ENCODE data around the gene ITIH3. TPM values are rescaled to one million over a fixed set of nuclear protein-coding genes. Genes with fewer than 3 reads are reported as not detected.

ITIH3 gene
- total RNA-seq, 4 donors from 2014 or later = 0.27 to 1.6 TPM; not detected in 2

GRCh38 chr3:52783211-52783555 lies 11.4 kb upstream of the ITIH3 start:
- Histone ChIP-seq H3K4me1 (no peaks in the 10 kb centered on the region), H3K27me3 (no peaks in the 10 kb centered on the region), H3K36me3 (no peaks in the 10 kb centered on the region), H3K4me3 (no peak overlapping the region), H3K9me3 (no peaks in the 10 kb centered on the region), H3K27ac (no peak overlapping the region)
- TF ChIP-seq, protein P1, sequence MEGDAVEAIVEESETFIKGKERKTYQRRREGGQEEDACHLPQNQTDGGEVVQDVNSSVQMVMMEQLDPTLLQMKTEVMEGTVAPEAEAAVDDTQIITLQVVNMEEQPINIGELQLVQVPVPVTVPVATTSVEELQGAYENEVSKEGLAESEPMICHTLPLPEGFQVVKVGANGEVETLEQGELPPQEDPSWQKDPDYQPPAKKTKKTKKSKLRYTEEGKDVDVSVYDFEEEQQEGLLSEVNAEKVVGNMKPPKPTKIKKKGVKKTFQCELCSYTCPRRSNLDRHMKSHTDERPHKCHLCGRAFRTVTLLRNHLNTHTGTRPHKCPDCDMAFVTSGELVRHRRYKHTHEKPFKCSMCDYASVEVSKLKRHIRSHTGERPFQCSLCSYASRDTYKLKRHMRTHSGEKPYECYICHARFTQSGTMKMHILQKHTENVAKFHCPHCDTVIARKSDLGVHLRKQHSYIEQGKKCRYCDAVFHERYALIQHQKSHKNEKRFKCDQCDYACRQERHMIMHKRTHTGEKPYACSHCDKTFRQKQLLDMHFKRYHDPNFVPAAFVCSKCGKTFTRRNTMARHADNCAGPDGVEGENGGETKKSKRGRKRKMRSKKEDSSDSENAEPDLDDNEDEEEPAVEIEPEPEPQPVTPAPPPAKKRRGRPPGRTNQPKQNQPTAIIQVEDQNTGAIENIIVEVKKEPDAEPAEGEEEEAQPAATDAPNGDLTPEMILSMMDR (IDR thresholded peaks at IDR 0.05) = no peak
- TF ChIP-seq POLR2A (IDR thresholded peaks at IDR 0.05) (no peak), EP300 (IDR thresholded peaks at IDR 0.05; ENCODE audit: low read depth) (no peak), POLR2AphosphoS5 (IDR thresholded peaks at IDR 0.05) (no peak)
- in situ Hi-C loops (cut with MboI; ENCODE audit: low pct_ligation_motif_present in 1 of 4, low pct_unique_long_range_greater_than_20kb in 1 of 4, low sequenced_read_pairs in 3 of 4) (no loop called here), intact Hi-C loops (cut with DNase I; ENCODE audit: low total_unique reads) (no loop called here)
- 69% methylated on average over 3 of the region's 3 CpGs; no CpG with 5 or more reads in 1 of the 2 donors for WGBS, 2 donors (ENCODE audit: low coverage in 1 of 2)
- peak; percentile 4 for DNase-seq

DNA sequence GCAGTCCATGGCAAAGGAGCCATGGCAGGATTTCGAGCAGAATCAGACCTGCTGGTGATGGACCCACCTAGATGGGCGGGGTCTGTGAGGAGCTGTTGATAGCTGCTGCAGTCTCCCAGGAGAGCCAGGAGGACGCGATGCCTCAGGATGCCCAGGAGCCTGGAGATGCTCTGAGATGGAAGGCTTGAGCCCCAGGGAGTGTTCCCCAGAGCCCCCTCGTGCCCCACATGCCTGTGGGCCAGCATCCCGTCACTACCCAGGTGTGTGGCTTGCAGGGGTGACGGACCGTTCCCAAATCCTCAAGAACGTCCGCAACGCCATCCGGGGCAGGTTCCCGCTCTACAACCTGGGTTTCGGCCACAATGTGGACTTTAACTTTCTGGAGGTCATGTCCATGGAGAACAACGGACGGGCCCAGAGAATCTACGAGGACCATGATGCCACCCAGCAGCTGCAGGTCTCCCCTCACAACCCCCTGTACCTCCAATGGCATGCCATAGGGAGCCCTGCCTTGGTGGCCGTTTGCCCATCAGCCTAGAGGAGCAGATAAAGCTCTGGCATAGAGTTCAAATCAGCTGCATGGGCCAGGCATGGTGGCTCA lies 10.5 kb upstream of the ITIH3 start:
- Histone ChIP-seq H3K9me3 (no peaks in the 10 kb centered on the region), H3K27me3 (no peaks in the 10 kb centered on the region), H3K4me1 (no peaks in the 10 kb centered on the region), H3K4me3 (no peak overlapping the region), H3K27ac (no peak overlapping the region), H3K36me3 (no peaks in the 10 kb centered on the region)
- DNase-seq = no peak
- no peak for TF ChIP-seq EP300 (IDR thresholded peaks at IDR 0.05; ENCODE audit: low read depth)
- TF ChIP-seq, protein P1 (IDR thresholded peaks at IDR 0.05) = no peak
- no peak for TF ChIP-seq POLR2AphosphoS5 (IDR thresholded peaks at IDR 0.05)
- no peak for TF ChIP-seq POLR2A (IDR thresholded peaks at IDR 0.05)
- in situ Hi-C loops (cut with MboI; ENCODE audit: low pct_ligation_motif_present in 1 of 4, low pct_unique_long_range_greater_than_20kb in 1 of 4, low sequenced_read_pairs in 3 of 4) = no loop called here
- intact Hi-C loops (cut with DNase I; ENCODE audit: low total_unique reads) = no loop called here
- 83% methylated on average over 1 to 18 of the region's 18 CpGs for WGBS, 2 donors (ENCODE audit: low coverage in 1 of 2)

- Histone ChIP-seq H3K9me3 (no peaks in the 10 kb centered on the region), H3K27ac (no peak overlapping the region), H3K4me1 (no peaks in the 10 kb centered on the region), H3K4me3 (no peak overlapping the region), H3K27me3 (no peaks in the 10 kb centered on the region), H3K36me3 (no peaks in the 10 kb centered on the region)
- 82 to 92% methylated on average over 2 to 5 of the region's 5 CpGs for WGBS, 2 donors (ENCODE audit: low coverage in 1 of 2)
- intact Hi-C loops (cut with DNase I; ENCODE audit: low total_unique reads) = no loop called here
- TF ChIP-seq, protein P1 (IDR thresholded peaks at IDR 0.05) = no peak
- TF ChIP-seq EP300 (IDR thresholded peaks at IDR 0.05; ENCODE audit: low read depth) (no peak), POLR2A (IDR thresholded peaks at IDR 0.05) (no peak), POLR2AphosphoS5 (IDR thresholded peaks at IDR 0.05) (no peak)
- no peak for DNase-seq
- in situ Hi-C loops (cut with MboI; ENCODE audit: low pct_ligation_motif_present in 1 of 4, low pct_unique_long_range_greater_than_20kb in 1 of 4, low sequenced_read_pairs in 3 of 4) = no loop called here
Measured at GRCh38 chr3:52784931-52785590, 9.5 kb upstream of the ITIH3 start.

- no peaks in the 10 kb centered on the region for H3K36me3 ChIP-seq
- no peaks in the 10 kb centered on the region for H3K9me3 ChIP-seq
- no peak overlapping the region for H3K4me3 ChIP-seq
- no peak overlapping the region for H3K27ac ChIP-seq
- intact Hi-C loops (cut with DNase I; ENCODE audit: low total_unique reads) = no loop called here
- no peak for DNase-seq
- no peaks in the 10 kb centered on the region for H3K4me1 ChIP-seq
- WGBS, 2 donors (ENCODE audit: low coverage in 1 of 2) = 86% methylated on average over 19 of the region's 19 CpGs; no CpG with 5 or more reads in 1 of the 2 donors
- TF ChIP-seq, protein P1 (IDR thresholded peaks at IDR 0.05) = no peak
- no peak for TF ChIP-seq POLR2AphosphoS5 (IDR thresholded peaks at IDR 0.05)
- no peak for TF ChIP-seq POLR2A (IDR thresholded peaks at IDR 0.05)
- TF ChIP-seq EP300 (IDR thresholded peaks at IDR 0.05; ENCODE audit: low read depth) = no peak
- no peaks in the 10 kb centered on the region for H3K27me3 ChIP-seq
- in situ Hi-C loops (cut with MboI; ENCODE audit: low pct_ligation_motif_present in 1 of 4, low pct_unique_long_range_greater_than_20kb in 1 of 4, low sequenced_read_pairs in 3 of 4) = no loop called here
Measured at GRCh38 chr3:52786330-52787215, 8.0 kb upstream of the ITIH3 start.

Measured in transverse colon (tissue), 4 donors.